Ramos (cell line): ENCODE results near the gene DLAT.
"Not testable (repeated sequence)": the region's sequence is repeated elsewhere in the genome, so short reads cannot be mapped to it uniquely, and the experiment has no call there.

Experiments used
- in situ Hi-C: fragments of 300-500 bp; cut with MboI; formaldehyde crosslinking; loops from one replicate; pipeline ENCODE4 v1.14.3; 2022; ENCODE audit warnings: low sequenced_read_pairs; ENCODE audit not compliant: unreplicated experiment

DLAT gene

DNA sequence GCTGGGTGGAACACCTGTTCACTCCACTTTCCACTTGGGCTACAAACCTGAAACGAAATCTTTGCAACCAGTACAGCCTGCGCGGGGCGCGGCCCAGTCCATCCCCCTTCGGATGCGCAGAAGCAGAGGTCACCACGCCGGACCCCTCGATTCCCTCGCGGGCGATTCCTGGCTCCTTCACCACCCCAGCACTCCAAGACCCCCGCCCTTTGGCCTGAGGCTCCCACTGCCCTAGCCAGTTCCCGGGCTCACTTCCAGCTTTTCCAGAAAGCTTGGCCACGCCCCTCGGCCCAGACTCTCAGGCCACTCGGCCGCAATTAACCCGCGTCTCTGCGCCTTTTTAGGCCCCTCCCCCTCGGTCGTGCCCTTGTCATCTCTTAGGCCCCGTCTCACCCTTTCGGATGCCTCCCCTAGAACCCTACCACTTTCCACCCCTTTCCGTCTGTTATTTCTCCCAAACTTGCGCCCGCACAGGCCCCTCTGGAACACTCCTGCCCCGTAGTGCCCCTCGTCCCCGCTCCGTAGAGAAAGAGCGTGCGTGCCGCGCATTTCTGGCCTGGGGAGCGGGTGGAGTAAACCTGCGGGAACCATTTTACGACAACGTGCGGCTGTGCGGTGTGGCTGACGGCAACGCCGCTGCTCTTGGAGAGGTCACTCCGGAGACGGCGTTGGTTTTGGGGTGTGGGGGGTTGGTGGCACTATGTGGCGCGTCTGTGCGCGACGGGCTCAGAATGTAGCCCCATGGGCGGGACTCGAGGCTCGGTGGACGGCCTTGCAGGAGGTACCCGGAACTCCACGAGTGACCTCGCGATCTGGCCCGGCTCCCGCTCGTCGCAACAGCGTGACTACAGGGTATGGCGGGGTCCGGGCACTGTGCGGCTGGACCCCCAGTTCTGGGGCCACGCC lies at the start of gene DLAT:
DLAT (plus strand) TSS at position 636 of the 906 bp plus-strand sequence; CDS start at position 701, 65 bp downstream.
- in situ Hi-C loops: no loop called here

DNA sequence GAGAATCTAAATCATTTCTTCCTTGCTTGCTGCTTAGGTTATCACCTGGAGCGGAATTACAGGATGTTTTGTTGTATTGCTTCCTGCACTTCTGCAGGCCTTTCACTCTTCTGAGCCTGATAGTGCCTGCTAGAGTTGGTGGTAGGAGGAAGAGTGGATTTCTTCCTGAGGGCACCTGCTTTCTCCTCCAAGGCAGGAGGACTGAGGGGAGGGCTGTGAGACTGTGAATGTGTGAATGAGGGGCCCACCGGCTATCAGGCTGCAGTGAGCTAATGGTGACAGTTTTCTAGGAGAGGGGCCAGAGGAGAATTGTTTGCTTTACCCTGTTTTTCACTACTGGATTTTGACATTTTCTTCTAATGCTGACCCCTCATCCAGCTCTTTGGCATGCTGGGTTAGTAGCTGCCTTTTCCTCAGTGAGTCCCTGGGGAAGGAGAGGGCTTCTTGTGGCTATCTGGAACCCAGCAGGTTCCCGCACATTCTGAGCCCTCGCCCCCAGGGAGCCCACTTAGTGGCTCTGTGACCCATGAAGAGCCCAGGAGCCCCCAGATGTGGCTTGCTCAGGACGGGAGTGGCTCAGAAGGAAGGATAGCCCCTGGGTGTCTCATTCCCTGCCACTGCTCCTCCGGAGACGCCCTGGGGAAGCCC lies 49.0 kb upstream of the DLAT start:
- in situ Hi-C loops: no loop called here

GRCh38 chr11:111976767-111977145 lies 48.5 kb upstream of the DLAT start:
- in situ Hi-C loops: no loop called here

DNA sequence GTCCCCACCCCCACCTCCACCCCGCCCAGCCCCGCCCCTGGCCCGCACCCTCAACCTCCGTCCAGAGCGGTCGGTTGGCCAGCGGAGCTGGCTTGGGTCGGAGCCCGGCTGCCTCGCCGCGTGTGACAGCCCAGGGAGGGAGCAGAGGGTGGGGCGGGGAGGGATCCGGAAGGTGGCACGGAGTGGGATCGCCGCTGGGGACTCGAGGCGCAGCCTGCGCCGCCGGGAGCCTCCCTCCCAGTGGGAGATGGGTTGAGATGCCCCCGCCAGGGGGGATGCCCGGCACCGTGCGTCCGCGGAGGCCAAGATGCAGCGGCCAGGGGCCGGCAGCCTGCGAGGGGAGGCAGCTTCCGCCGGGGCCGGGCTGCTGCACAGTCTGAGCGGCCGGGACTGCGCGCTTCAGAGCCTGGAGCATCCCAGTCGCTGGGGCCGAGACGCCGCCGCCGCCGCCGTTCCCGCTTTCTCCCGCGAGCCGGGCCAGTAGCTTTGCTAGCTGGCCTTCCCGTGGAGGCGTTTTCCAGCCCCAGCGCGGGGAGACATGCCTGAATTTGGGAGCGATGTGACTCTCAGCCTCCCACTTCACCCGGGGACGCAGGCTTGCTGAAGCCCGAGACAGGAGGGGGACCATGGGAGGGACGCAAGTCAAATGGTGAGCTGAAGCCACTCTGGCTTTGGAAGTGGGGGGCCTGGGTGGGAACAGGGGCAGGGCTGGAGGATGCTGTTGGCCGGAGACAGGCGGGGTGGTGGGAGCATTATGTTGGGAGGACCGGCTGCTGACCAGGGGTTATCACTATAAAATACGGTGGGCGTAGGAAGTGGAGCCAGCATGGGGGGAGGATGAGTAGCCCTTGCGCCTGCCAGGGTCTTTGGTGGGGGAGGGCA lies 47.8 kb upstream of the DLAT start:
- in situ Hi-C loops: no loop called here

DNA sequence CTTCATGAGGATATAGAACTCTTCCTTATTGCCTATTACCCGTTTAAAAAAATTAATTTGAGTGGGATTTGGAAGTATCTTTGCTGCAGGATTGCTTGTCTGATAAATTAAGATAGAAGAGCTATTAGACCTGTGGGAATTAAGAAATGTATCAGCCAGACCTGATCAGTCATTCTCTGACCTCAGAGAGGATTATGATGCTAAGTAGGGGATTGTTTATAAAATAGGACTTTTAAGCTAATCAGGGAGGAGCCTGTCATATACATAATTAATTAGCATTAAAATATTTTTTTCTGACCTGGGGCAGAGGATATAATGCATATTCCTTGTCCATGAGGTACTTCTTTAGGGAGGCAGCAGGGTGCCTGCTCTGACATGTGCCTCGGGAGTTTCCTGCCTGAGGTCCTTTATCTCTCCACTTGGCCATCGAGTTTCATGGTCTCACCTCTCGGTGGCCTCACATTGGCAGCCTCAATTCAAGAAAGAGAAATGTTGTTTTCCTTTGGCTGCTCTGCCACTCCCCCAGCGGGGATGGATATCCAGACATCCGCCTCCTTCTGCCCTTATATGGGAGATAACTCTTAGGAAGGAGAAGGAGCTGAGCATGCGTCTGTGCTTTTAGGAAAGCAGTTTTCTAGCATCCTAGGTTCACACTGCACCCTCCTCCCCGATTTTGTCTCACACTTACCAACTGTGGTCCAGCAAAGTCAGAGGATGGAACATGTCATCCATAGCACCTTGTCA lies 47.0 kb upstream of the DLAT start:
- in situ Hi-C loops: no loop called here

DNA sequence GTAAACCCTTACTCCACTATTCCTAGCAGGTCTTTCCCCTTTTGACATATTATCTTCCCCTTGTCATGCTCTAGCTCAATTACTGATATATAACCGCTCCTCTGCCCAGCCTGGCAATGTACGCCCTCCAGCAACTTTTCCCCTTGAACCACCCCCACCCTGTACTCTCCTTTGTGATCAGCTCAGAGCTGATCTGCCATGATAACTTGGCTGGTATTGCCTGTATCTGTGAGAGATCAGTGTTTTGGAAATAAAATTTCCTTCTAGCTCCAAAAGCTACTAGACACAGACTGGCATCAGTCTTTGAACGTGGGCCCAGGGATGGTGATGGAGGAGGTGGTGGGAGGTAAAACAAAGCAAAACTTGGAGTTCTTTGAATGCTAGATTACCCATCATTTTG lies 45.1 kb upstream of the DLAT start:
- in situ Hi-C loops: no loop called here

GRCh38 chr11:111981270-111981669 lies 43.9 kb upstream of the DLAT start:
- in situ Hi-C loops: no loop called here

DNA sequence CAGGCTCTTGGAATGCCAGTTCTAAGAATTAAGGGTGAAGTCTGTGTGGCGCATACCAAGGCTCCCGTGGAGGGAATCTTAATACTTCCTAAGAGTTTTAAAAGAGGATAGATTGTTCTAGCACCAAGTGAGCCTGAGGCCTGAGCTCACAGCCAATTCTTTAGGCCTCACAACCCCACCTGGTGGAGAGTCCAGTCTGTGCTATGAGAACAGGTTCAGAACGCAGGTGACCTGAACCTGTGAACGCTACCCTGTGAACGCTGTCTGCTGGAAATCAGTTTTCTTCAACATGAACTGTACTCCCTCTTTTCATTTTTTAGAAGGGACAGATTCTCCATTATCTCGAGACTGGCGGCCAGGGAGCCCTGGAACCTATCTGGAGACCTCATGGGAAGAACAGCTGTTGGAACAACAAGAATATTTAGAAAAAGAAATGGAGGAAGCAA lies 43.2 kb upstream of the DLAT start:
- in situ Hi-C loops: no loop called here

GRCh38 chr11:111982541-111983186 lies 42.5 kb upstream of the DLAT start:
- in situ Hi-C loops: no loop called here

GRCh38 chr11:111983187-111983986 lies 41.8 kb upstream of the DLAT start:
- in situ Hi-C loops: no loop called here

DNA sequence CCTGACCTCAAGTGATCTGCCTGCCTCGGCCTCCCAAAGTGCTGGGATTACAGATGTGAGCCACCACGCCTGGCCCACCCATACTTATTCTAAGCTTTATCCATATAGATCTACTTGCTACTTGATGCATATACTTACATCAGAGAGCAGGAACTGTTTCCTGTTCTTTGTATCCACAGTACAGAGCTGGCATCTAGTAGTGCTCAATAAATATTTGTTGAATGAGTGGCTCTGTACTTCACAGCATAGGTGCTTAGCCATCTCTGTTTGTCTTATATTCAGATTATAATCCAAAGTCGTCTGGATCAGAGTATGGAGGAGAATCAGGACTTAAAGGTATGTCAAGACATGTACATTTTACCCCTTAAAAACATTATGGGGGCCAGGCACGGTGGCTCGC lies 38.6 kb upstream of the DLAT start:
- in situ Hi-C loops: no loop called here

- in situ Hi-C loops: no loop called here
These were observed 34.8 kb upstream of the DLAT start for GRCh38 chr11:111990381-111990780.

DNA sequence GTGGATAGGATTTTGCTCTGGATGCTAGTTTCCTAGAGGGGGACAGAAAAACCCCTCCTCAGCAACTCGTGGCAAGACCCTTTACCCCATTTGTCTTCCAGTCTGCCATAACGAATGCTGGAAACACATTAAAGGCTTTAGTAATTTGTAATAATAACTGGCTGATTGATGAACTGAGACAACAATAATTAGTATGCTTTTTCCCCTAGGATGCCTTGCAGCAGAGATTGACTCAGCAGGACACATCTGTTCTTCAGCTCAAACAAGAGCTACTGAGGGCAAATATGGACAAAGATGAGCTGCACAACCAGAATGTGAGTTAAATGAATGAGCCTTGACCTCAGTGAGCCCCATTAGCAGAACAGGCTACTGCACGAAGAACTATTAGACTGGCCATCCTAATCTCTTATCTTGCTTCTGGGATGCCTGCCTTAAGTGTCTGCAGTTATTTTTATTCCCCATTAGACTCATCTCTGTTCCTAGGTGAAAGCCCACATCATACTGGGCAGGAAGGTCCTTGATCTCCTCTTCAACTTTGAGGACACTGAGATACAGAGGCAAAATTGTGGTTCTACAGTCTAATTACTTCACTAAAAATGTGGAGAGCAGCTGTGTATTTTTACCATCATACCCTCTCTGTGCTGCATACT lies 32.9 kb upstream of the DLAT start:
- in situ Hi-C loops: no loop called here

DNA sequence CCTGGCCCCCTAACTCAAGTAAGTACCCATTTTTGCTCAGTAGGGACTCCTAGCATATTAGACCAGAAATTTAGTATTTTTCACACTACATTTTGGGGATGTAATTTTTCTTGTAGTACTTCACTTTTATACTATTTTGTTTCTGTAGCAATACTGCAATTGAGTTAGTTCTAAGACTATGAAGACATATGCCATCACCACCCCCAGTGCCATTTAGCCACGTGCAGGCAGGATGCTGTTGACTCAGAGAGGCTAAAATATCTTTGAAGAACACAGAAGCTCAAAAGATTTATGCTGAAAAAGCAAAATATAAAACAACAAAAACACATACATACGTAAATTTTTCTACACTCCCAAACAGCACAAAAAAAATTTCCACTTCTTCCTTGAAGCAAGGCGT lies 29.1 kb upstream of the DLAT start:
- in situ Hi-C loops: no loop called here

DNA sequence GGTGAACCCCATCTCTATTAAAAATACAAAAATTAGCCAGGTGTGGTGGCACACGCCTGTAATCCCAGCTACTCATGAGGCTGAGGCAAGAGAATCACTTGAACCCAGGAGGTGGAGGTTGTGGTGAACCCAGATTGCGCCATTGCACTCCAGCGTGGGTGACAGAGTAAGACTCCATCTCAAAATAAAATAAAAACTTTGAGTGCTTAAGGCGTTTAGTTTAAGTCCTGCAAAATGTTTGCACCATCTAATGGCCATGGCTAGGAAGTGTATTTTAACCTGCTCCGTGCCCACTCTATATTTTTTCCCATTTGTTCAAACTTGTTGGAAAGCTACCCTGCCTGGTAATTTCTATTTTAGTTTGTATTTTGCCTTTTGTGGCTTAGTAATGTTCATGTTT lies 28.5 kb upstream of the DLAT start:
- in situ Hi-C loops: not testable (repeated sequence)

DNA sequence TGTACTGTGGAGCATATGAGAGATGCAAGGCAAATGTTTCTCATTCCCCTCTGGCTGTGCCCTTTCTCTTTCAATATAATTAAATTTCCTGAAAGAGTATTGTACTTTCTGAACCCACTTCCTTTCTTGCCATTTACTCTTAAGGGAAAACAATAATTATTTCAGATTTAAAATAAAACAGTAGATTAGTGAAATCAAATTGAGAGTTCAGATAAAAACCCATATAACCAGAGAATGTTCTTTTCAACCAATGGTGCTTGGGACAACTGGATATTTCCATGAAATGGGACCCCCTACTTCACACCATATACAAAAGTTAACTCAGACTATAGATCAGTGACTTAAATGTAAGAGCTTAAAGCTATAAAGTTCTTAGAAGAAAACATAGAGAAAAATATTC lies 26.1 kb upstream of the DLAT start:
- in situ Hi-C loops: no loop called here

DNA sequence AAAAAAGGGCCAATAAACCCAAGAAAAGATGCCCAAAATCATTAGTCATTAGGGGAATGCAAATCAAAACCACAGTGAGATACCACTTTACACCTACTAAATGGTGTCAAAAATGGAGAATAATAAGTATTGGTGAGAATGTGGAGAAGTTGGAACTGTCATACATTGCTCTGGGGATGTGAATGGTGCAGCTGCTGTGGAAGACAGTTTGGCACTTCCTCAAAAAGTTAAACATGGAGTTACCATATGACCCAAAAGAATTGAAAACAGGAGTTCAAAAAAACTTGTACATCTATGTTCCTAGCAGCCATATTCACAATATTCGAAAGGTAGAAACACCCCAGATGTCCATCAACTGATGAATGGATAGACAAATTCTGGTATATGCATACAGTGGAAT lies 24.5 kb upstream of the DLAT start:
- in situ Hi-C loops: no loop called here

GRCh38 chr11:112002491-112003216 lies 22.6 kb upstream of the DLAT start:
- in situ Hi-C loops: no loop called here
